HG03060 (cell line): ENCODE results near the gene TJP3.

Experiments
- ATAC-seq: cut with Tn5 transposase; IDR thresholded peaks from one replicate; pipeline ENCODE4 v1.9.1; 2021; ENCODE audit warnings: low read depth, moderate number of reproducible peaks; ENCODE audit not compliant: unreplicated experiment

Gene TJP3

DNA sequence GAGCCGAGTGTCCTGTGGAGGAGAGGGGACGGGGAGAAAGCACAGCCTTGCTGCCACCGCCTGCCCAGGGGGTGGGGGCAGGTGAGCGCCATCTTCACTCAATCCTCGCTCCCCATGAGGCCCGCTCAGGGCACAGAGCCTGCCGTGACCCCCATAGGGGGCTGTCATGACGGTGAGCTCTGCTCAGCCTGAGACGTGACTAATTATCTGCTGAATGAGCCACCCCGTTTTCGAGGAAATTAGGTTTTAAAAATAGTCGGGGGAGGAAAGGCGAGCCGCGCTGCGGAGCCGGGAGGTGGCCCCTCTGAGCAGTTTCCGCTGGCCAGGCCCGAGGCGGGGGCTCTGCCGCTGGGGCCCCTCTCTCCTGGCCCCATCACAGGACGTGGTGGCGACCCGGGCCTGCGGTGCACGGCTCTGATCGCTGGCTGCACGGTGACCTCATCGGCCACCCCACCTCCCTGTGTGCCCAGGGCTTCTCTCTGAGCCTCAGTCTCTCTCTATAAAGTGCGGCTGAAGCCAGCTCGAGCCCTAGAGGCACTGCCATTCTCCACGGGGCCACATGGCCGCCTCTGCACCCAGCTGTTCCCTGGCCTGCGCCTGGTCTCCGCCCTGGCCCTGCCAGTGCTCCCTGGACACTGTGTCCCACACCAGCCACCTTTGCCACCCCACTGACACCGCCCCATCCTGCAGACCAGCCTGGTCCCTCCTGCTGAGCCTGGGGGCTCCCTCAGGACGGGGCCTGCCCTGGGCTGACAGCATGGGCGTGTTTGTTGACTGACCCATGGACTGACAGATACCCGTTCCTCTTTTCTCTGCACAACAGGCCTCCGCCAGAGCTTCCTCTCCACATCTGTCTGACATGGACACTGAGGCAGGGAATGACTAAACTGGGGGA, 36.3 kb upstream of the TJP3 start:
- no peak for ATAC-seq

GRCh38 chr19:3672575-3672948, 35.6 kb upstream of the TJP3 start:
- no peak for ATAC-seq

- no peak for ATAC-seq
Measured at GRCh38 chr19:3672993-3673392, 35.2 kb upstream of the TJP3 start.

GRCh38 chr19:3673506-3674439, 34.4 kb upstream of the TJP3 start:
- ATAC-seq = no peak

DNA sequence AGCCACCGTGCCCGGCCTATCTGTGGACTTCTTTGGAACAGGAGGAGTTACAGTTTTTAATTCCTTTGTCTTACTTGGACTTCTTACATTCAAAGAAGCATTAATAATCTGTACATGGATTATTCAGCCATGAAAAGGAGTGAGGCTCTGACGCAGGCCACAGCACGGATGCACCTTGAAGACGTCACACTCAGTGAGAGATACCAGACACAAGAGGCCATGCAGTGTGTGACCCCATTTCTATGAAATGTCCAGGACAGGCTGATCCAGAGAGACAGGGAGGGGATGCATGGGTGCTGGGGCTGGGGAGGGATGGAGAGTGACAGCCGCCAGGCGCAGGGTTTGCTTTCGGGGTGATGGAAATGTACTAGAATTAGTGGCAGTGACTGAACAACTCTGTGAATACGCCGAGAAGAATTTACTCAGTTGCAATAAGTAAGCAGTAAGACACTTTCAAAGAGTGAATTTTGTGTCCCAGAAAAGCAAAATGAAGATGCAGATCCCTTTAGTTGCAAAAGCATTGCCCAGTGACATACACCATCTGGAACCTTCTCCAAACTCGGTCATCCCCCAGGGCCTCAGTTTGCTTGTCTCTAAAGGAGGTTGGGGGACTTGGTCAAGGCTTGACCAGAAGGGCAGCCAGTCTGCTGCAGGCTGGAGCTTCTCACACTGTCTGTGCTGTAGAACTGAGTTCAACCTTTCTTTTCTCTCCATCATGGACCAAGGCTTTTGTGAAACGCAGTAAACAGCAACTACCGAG, 33.2 kb upstream of the TJP3 start:
- ATAC-seq = no peak

DNA sequence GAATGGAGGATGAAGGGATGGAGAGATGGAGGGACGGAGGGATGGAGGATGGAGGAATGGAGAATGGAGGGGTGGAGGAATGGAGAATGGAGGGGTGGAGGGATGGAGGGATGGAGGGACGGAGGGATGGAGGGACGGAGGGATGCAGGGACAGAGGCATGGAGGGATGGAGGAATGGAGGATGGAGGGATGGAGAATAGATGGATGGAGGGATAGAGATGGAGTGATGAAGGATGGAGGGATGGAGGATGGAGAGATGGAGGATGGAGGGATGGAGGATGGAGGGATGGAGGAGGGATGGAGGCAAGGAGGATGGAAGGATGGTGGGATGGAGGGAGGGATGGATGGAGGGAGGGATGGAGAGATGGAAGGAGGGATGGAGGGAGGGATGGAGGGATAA, 30.0 kb upstream of the TJP3 start:
- no peak for ATAC-seq

- ATAC-seq = no peak
Measured at GRCh38 chr19:3679138-3679537, 29.0 kb upstream of the TJP3 start.

GRCh38 chr19:3679581-3679980, 28.6 kb upstream of the TJP3 start:
- no peak for ATAC-seq

GRCh38 chr19:3680939-3681338, 27.2 kb upstream of the TJP3 start:
- no peak for ATAC-seq

DNA sequence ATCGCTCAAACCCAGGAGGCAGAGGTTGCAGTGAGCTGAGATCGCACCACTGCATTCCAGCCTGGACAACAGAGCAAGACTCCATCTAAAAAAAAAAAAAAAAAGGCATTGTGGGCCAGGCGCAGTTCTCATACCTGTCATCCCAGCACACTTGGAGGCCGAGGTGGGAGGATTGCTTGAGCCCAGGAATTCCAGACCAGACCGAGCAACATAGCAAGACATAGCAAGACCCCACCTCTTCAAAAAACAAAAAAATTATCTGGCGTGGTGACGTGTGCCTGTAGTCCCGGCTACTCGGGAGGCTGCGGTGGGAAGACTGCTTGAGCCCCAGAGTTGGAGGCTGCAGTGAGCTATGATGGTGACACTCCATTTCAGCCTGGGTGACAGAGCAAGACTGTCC, 25.9 kb upstream of the TJP3 start:
- no peak for ATAC-seq

GRCh38 chr19:3682741-3683404, 25.3 kb upstream of the TJP3 start:
- ATAC-seq = no peak

DNA sequence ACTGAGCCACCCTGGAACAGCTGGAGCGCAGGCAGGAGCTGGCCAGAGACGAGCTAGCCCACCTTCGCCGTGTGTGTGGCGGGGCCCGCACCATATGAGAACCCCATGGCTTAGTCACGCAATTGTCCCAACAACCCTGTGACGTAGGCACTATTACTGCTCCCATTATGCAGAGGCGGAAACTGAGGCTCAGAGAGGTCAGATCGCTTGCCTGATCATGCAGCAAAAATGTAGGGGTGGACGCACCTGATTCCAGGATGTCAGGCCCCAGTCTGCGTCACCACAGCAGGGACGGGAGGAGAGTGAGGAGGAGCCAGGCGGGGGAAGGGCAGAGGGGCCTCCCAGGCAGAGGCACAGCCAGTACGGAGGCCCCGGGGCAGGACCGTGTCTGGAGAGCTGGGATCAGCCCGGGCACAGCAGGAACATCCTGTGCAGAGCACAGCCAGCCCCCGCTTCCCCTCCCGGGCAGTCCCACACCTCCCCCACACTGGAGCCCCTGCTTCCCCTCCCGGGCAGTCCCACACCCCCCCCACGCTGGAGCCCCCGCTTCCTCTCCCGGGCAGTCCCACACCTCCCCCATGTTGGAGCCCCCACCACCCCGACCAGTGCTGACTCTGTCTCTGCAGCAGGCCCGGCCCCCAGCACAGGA, 24.7 kb upstream of the TJP3 start:
- ATAC-seq = no peak

DNA sequence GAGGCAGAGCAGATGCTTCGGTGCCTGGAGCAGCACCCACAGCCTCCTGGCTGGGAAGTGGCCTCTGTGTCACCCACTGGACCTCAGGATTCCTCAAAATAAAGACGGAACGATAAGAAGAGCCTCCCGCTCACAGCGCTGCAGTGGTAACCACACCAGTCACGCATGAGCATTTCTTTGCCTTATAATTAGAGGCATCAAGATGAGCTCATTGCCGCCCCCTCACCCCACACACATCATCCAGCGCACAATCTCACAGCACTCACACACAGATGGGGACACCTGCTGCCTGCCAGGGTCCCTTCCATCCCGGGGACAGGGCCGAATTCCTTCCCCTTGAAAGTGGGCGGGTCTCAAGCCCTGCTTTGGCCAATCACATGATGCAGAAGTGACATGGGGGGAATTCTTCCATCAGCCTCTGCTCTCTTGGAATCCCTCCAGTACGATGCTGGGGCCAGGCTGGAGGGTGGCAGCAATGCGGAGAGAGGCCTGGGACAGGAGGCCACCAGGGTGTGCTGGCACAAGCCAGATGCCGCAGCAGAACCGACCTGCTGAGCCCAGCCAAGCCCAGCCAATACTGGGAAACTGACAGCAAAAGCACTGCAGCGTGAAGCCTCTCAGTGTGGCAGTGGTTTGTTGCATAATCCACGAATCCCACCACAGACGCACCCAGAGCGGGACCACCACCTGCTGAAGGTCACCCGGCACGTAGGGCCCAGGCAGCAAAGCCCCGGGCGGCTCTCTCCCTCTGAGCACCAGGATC, 23.9 kb upstream of the TJP3 start:
- ATAC-seq = no peak

- no peak for ATAC-seq
Measured at GRCh38 chr19:3684817-3685410, 23.3 kb upstream of the TJP3 start.

GRCh38 chr19:3687393-3687773, 20.8 kb upstream of the TJP3 start:
- ATAC-seq = no peak

DNA sequence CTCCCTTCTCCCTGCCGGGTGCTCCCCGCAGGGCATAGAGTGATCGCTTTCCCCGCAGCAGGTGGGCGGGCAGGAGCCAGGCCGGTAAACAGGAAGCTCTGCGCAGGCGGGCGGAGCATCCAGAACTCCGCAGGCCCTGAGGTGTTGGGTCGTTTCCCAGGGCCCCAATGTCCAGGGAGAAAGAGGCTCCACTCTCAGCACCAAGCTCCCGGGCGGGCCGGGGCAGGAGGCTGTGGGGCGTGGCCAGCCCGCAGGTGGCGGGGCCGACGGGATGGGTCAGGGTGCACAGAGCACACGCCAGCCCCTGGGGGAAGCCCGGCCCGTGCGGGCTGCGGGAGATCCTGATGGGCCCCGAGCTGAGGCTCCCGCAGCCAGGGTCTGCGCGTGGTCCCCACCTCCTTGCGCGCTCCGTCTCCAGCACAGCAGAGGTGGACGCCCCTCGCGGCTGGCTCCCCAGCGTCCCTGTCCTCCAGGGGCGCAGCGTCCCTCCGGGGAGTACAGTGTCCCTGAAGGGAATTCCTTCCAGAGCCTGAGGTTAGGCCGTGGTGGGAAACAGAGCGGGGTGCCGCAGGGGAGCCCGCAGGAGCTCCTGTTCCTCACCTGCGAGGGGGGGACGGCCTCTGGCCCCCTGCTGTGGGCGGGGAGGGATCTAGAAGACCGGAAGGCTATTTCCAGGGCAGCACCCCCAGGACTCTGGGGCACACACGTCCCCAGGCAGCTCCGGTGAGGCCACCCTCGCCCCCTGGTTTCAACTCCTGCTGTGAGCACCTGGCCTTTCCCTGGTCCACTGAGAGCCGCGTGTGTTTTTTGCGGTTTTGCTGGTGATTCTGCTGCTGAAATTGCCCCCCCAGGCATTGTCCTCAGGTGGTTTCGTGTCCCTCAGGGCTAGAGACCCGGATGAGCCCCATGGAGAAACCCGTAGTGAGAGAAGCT, 20.1 kb upstream of the TJP3 start:
- no peak for ATAC-seq

- ATAC-seq = no peak
Measured at GRCh38 chr19:3690551-3691371, 17.4 kb upstream of the TJP3 start.
